Keratinocyte (primary cell): Measurements from ENCODE around the gene MT3. TPM values are rescaled to one million over a fixed set of nuclear protein-coding genes. Genes with fewer than 3 reads are reported as not detected.

Source experiments
- DNase-seq: peaks from one replicate; pipeline ENCODE4 v3.0.0-alpha.2; 2011; ENCODE audit warnings: low read depth, missing footprints, low spot score
- FAIRE-seq: peaks from 2 replicates; lab custom pipeline; 2011; peaks lifted over from hg19 to GRCh38; lab: Jason Lieb, UNC
- H2AFZ ChIP-seq: 2 replicates; pipeline ENCODE4 v1.6.0; 2012; ENCODE audit warnings: low read length, control low read depth, inconsistent platforms; ENCODE audit not compliant: control insufficient read depth
- H3K27ac ChIP-seq: 2 replicates; pipeline ENCODE4 v1.5.1; 2011; ENCODE audit warnings: low read length; ENCODE audit not compliant: control insufficient read depth, insufficient read depth
- H3K27me3 ChIP-seq: 3 replicates; pipeline ENCODE4 v1.6.0; 2011; ENCODE audit warnings: low read length; ENCODE audit not compliant: control insufficient read depth, insufficient read depth; ENCODE audit errors: extremely low read depth
- H3K36me3 ChIP-seq, 2 experiments: 2 replicates in 1 of 2; 3 replicates in 1 of 2; pipeline ENCODE4 v1.5.1; 2011; ENCODE audit warnings: low read length in 2 of 2, mild to moderate bottlenecking in 1 of 2; ENCODE audit not compliant: control insufficient read depth in 2 of 2, insufficient read depth in 2 of 2; ENCODE audit errors: extremely low read depth in 1 of 2
- H3K4me1 ChIP-seq: 3 replicates; pipeline ENCODE4 v1.5.1; 2011; ENCODE audit warnings: low read length; ENCODE audit not compliant: control insufficient read depth, insufficient read depth; ENCODE audit errors: extremely low read depth
- H3K4me2 ChIP-seq: 3 replicates; pipeline ENCODE4 v1.6.0; 2011; ENCODE audit warnings: low read depth, low read length; ENCODE audit not compliant: control insufficient read depth, insufficient read depth; ENCODE audit errors: extremely low read depth
- H3K4me3 ChIP-seq, 3 experiments: fragments of 200-600 bp in 1 of 3; sonication (generic) in 1 of 3; 2 replicates in 2 of 3; 3 replicates in 1 of 3; pipeline ENCODE4 v1.5.1; 2011 to 2016; ENCODE audit warnings: low read length in 3 of 3, mild to moderate bottlenecking in 3 of 3, control low read depth in 2 of 3, inconsistent platforms in 1 of 3, low read depth in 1 of 3, mixed read lengths in 1 of 3, mixed run types in 1 of 3, moderate library complexity in 1 of 3; ENCODE audit not compliant: control insufficient read depth in 2 of 3, insufficient read depth in 2 of 3; ENCODE audit errors: extremely low read depth in 1 of 3
- H3K79me2 ChIP-seq: 2 replicates; pipeline ENCODE4 v1.6.0; 2012; ENCODE audit warnings: low read length; ENCODE audit not compliant: control insufficient read depth, insufficient read depth
- H3K9ac ChIP-seq: 3 replicates; pipeline ENCODE4 v1.6.0; 2011; ENCODE audit warnings: low read length; ENCODE audit not compliant: control insufficient read depth, insufficient read depth; ENCODE audit errors: extremely low read depth
- H3K9me1 ChIP-seq: 3 replicates; pipeline ENCODE4 v1.6.0; 2011; ENCODE audit warnings: low read length; ENCODE audit not compliant: control insufficient read depth, insufficient read depth; ENCODE audit errors: extremely low read depth
- H3K9me3 ChIP-seq: 2 replicates; pipeline ENCODE4 v1.5.1; 2012; ENCODE audit warnings: low read depth, low read length; ENCODE audit not compliant: control insufficient read depth
- H4K20me1 ChIP-seq: 3 replicates; pipeline ENCODE4 v1.6.0; 2011; ENCODE audit warnings: low read length; ENCODE audit not compliant: control insufficient read depth, insufficient read depth; ENCODE audit errors: extremely low read depth
- CTCF ChIP-seq, 3 experiments: IDR thresholded peaks in 1 of 3; conservative IDR thresholded peaks in 1 of 3; optimal IDR thresholded peaks in 1 of 3; 2 replicates in 2 of 3; 3 replicates in 1 of 3; pipeline versions ENCODE3 to v1.5.1; 2011; ENCODE audit warnings: low read length in 3 of 3, mild to moderate bottlenecking in 3 of 3, moderate library complexity in 2 of 3, control low read depth in 1 of 3, inconsistent platforms in 1 of 3; ENCODE audit not compliant: insufficient read depth in 2 of 3; ENCODE audit errors: extremely low read depth in 1 of 3
- EZH2 ChIP-seq: IDR thresholded peaks from one replicate; pipeline ENCODE4 v1.6.1; 2012; ENCODE audit warnings: inconsistent platforms, mild to moderate bottlenecking, low read length, moderate library complexity
- dilution Hi-C: fragments of 300-500 bp; cut with MboI; formaldehyde crosslinking; loops from one replicate; pipeline ENCODE4 v1.7.0; 2020; ENCODE audit warnings: low sequenced_read_pairs; ENCODE audit not compliant: extremely low pct_ligation_motif_present
- polyA plus RNA-seq, 5 experiments: library from polyadenylated mRNA; depleted of rRNA in 3 of 5; stranded (reverse) in 3 of 5; stranded (forward) in 1 of 5; unstranded in 1 of 5; fragments of >200 nt; gene quantifications; 1 replicate in 1 of 5; 2 replicates in 3 of 5; 3 replicates in 1 of 5; pipeline versions ENCODE4 v1.2.1 to v1.2.3, GENCODE V29; 2011 to 2012; ENCODE audit warnings: missing spikeins in 2 of 5, low read depth in 1 of 5, low replicate concordance in 1 of 5

MT3 gene
- polyA plus RNA-seq, 1 donor (not counting 4 experiments of a cell fraction or from before 2014, with no cell fraction given), result not detected

GRCh38 chr16:56631197-56631596, 41.9 kb downstream of the MT3 start:
- dilution Hi-C loops, result no loop called here
- Histone ChIP-seq H3K79me2 (peaks cover 4% of the 10 kb centered on the region), H4K20me1 (peaks cover 3% of the 10 kb centered on the region), H3K27me3 (peaks cover 35% of the 10 kb centered on the region), H3K9me3 (no peaks in the 10 kb centered on the region), H2AFZ (no peak overlapping the region), H3K27ac (no peak overlapping the region), H3K36me3 (no peaks in the 10 kb centered on the region), H3K4me1 (peaks cover 10% of the 10 kb centered on the region), H3K4me3 (no peak overlapping the region), H3K9ac (no peak overlapping the region), H3K9me1 (no peaks in the 10 kb centered on the region), H3K4me2 (no peak overlapping the region)
- DNase-seq (no peak), FAIRE-seq (no peak)
- TF ChIP-seq EZH2 (no peak), CTCF (optimal IDR thresholded peaks at IDR 0.05 in 1 of 3, IDR thresholded peaks at IDR 0.05 in 1 of 3, conservative IDR thresholded peaks at IDR 0.05 in 1 of 3; ENCODE audit: extremely low read depth in 1 of 3, insufficient read depth in 2 of 3, low read length in 3 of 3) (no peak)

GRCh38 chr16:56631832-56632155, 42.5 kb downstream of the MT3 start:
- Histone ChIP-seq H3K9me3 (no peaks in the 10 kb centered on the region), H3K4me3 (no peak overlapping the region), H3K4me2 (no peak overlapping the region), H3K27ac (no peak overlapping the region), H3K9me1 (no peaks in the 10 kb centered on the region), H3K4me1 (peaks cover 8% of the 10 kb centered on the region), H3K9ac (no peak overlapping the region), H3K36me3 (no peaks in the 10 kb centered on the region), H3K27me3 (peaks cover 41% of the 10 kb centered on the region), H4K20me1 (peaks cover 3% of the 10 kb centered on the region), H3K79me2 (peaks cover under 1% of the 10 kb centered on the region), H2AFZ (no peak overlapping the region)
- no peak for TF ChIP-seq EZH2
- TF ChIP-seq CTCF (optimal IDR thresholded peaks at IDR 0.05 in 1 of 3, IDR thresholded peaks at IDR 0.05 in 1 of 3, conservative IDR thresholded peaks at IDR 0.05 in 1 of 3; ENCODE audit: extremely low read depth in 1 of 3, insufficient read depth in 2 of 3, low read length in 3 of 3), result no peak
- DNase-seq (no peak), FAIRE-seq (no peak)
- dilution Hi-C loops, result no loop called here
